GM23338 (cell line): ENCODE results near the gene SLC35B3. TPM values are rescaled to one million over a fixed set of nuclear protein-coding genes. Genes with fewer than 3 reads are reported as not detected.

Source experiments
- ATAC-seq: fragments of 200-7000 bp; cut with Tn5 transposase; 3 replicates; pipeline ENCODE4 v1.9.1; 2020
- DNase-seq: peaks from one replicate; pipeline ENCODE4 v3.0.0-alpha.2; 2015; ENCODE audit warnings: low spot score
- H2AFZ ChIP-seq: fragments of 200-600 bp; sonication (generic); 2 replicates; pipeline ENCODE4 v1.8.0; 2016; ENCODE audit warnings: antibody characterized with exemption, mild to moderate bottlenecking, moderate library complexity
- H3F3A ChIP-seq: fragments of 200-600 bp; sonication (generic); replicated peaks from 2 replicates; pipeline ENCODE4 v1.8.0; 2017; ENCODE audit warnings: antibody characterized with exemption, mixed run types, low read depth
- H3K27ac ChIP-seq: fragments of 200-600 bp; sonication (generic); 2 replicates; pipeline ENCODE4 v1.6.1; 2016; ENCODE audit warnings: low read depth
- H3K27me3 ChIP-seq: fragments of 200-600 bp; sonication (generic); 2 replicates; pipeline ENCODE4 v1.8.0; 2016; ENCODE audit warnings: mild to moderate bottlenecking, mixed run types, moderate library complexity; ENCODE audit not compliant: insufficient read depth
- H3K36me3 ChIP-seq: fragments of 200-600 bp; sonication (generic); 2 replicates; pipeline ENCODE4 v1.8.0; 2016; ENCODE audit warnings: mild to moderate bottlenecking; ENCODE audit not compliant: insufficient read depth
- H3K4me1 ChIP-seq: fragments of 200-600 bp; sonication (generic); 2 replicates; pipeline ENCODE4 v1.8.0; 2016; ENCODE audit warnings: mild to moderate bottlenecking, moderate library complexity; ENCODE audit not compliant: insufficient read depth
- H3K4me2 ChIP-seq: fragments of 200-600 bp; sonication (generic); 2 replicates; pipeline ENCODE4 v1.7.1; 2017; ENCODE audit warnings: mixed run types
- H3K4me3 ChIP-seq: fragments of 200-600 bp; sonication (generic); 2 replicates; pipeline ENCODE4 v1.6.1; 2016; ENCODE audit warnings: mixed run types
- H3K79me2 ChIP-seq: fragments of 200-600 bp; sonication (generic); replicated peaks from 2 replicates; pipeline ENCODE4 v1.8.0; 2017; ENCODE audit warnings: mild to moderate bottlenecking; ENCODE audit not compliant: insufficient read depth
- H3K9me2 ChIP-seq: fragments of 200-600 bp; sonication (generic); 2 replicates; pipeline ENCODE4 v1.8.0; 2017; ENCODE audit not compliant: insufficient read depth
- H4K20me1 ChIP-seq: fragments of 200-600 bp; sonication (generic); replicated peaks from 2 replicates; pipeline ENCODE4 v1.8.0; 2017; ENCODE audit warnings: mild to moderate bottlenecking; ENCODE audit not compliant: insufficient read depth
- H3K27ac Mint-ChIP-seq: 2 replicates; pipeline ENCODE4 v1.8.0; 2020; ENCODE audit warnings: inconsistent platforms, mild to moderate bottlenecking, moderate library complexity, mixed read lengths
- H3K27me3 Mint-ChIP-seq: 3 replicates; pipeline ENCODE4 v1.8.0; 2022; ENCODE audit warnings: low read depth, mild to moderate bottlenecking, moderate library complexity, mixed read lengths, inconsistent platforms; ENCODE audit not compliant: insufficient read depth, poor library complexity
- H3K36me3 Mint-ChIP-seq: 3 replicates; pipeline ENCODE4 v1.8.0; 2021; ENCODE audit warnings: low read depth, mild to moderate bottlenecking, inconsistent platforms, moderate library complexity, mixed read lengths
- H3K4me1 Mint-ChIP-seq: 3 replicates; pipeline ENCODE4 v1.8.0; 2020; ENCODE audit warnings: mild to moderate bottlenecking, inconsistent platforms, mixed read lengths
- H3K4me3 Mint-ChIP-seq: 3 replicates; pipeline ENCODE4 v1.8.0; 2021; ENCODE audit warnings: moderate library complexity, mild to moderate bottlenecking, inconsistent platforms, mixed read lengths
- H3K9me3 Mint-ChIP-seq: 3 replicates; pipeline ENCODE4 v1.8.0; 2020; ENCODE audit warnings: moderate library complexity, mild to moderate bottlenecking, inconsistent platforms, mixed read lengths
- CREB1 ChIP-seq: fragments of 250-450 bp; sonication (Bioruptor Pico); IDR thresholded peaks from 2 replicates; pipeline ENCODE4 v1.5.0; 2020; ENCODE audit warnings: low read depth, mild to moderate bottlenecking, moderate library complexity
- EZH2phosphoT487 ChIP-seq: fragments of 200-600 bp; sonication (generic); IDR thresholded peaks from one replicate; pipeline ENCODE4 v1.8.1; 2018; ENCODE audit warnings: antibody characterized with exemption; ENCODE audit not compliant: unreplicated experiment
- NANOG ChIP-seq: IDR thresholded peaks from 2 replicates; pipeline ENCODE4 v1.6.1; 2016; ENCODE audit warnings: antibody characterized with exemption, borderline replicate concordance
- POLR2AphosphoS5 ChIP-seq: IDR thresholded peaks from 2 replicates; pipeline ENCODE4 v1.6.1; 2016; ENCODE audit warnings: antibody characterized with exemption, low read depth
- STAT1 ChIP-seq: IDR thresholded peaks from one replicate; pipeline ENCODE4 v1.6.1; 2016; ENCODE audit warnings: antibody characterized with exemption; ENCODE audit not compliant: unreplicated experiment
- ZNF114 ChIP-seq: fragments of 250-450 bp; sonication (Bioruptor Pico); IDR thresholded peaks from 2 replicates; pipeline ENCODE4 v1.5.0; 2020; ENCODE audit warnings: mild to moderate bottlenecking, moderate library complexity
- ZNF331 ChIP-seq: fragments of 250-450 bp; sonication (Bioruptor Pico); IDR thresholded peaks from 2 replicates; pipeline ENCODE4 v1.5.0; 2020; ENCODE audit warnings: low read depth, mild to moderate bottlenecking, moderate library complexity
- polyA plus RNA-seq: library from polyadenylated mRNA; unstranded; fragments of >200 nt; fragmentation: Nextera tagmentation; extraction: Ambion mirVana; gene quantifications from 2 replicates; pipeline ENCODE4 v1.2.1, GENCODE V29; 2016
- total RNA-seq: library from RNA; depleted of rRNA; stranded (reverse); fragments of >200 nt; shearing (Covaris generic); gene quantifications from 2 replicates; pipeline ENCODE4 v1.2.3, GENCODE V29; 2014
- TF ChIP-seq, protein P1 (sequence below): IDR thresholded peaks from 2 replicates; pipeline ENCODE4 v1.6.1; 2016; ENCODE audit warnings: antibody characterized with exemption
- TF ChIP-seq, protein P2 (sequence below): IDR thresholded peaks from one replicate; pipeline ENCODE4 v1.6.1; 2018; ENCODE audit warnings: antibody characterized with exemption; ENCODE audit not compliant: unreplicated experiment
- TF ChIP-seq, protein P3 (sequence below): fragments of 250-450 bp; sonication (Bioruptor Pico); IDR thresholded peaks from 2 replicates; pipeline ENCODE4 v1.5.0; 2020; ENCODE audit warnings: mild to moderate bottlenecking, moderate library complexity

SLC35B3 gene
- total and polyA plus RNA-seq, 2 experiments from 2014 or later = 7.5 to 9.0 TPM

DNA sequence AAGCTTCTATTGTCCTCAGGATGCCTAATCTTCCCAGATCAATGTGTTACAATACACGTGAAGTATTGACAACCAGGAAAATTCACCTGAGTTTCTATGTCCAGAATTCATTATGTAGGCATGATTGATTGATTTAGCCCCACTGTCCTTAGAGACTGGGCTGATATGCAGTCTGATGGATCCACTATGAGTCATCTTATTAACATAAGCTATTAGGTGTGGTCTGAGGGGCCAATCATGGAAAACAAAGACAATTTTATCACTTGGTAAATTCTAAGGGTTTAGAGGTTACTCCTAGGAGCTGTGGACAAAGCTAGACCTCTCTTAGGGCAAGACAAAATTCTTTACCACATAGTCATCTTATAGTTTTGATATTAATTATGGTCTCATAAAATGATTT, 41.3 kb upstream of the SLC35B3 start:
- Histone ChIP-seq H3K27me3 (no peaks in the 10 kb centered on the region), H3K79me2 (no peaks in the 10 kb centered on the region), H2AFZ (no peak overlapping the region), H3K4me3 (no peak overlapping the region), H3K4me2 (no peak overlapping the region), H4K20me1 (no peaks in the 10 kb centered on the region), H3K36me3 (no peaks in the 10 kb centered on the region), H3F3A (no peaks in the 10 kb centered on the region), H3K4me1 (no peaks in the 10 kb centered on the region), H3K9me2 (no peaks in the 10 kb centered on the region), H3K27ac (no peak overlapping the region)
- no peak overlapping the region for H3K27ac Mint-ChIP-seq
- H3K4me1 Mint-ChIP-seq = no peaks in the 10 kb centered on the region
- H3K9me3 Mint-ChIP-seq = no peaks in the 10 kb centered on the region
- DNase-seq = no peak
- no peak for ATAC-seq
- no peak overlapping the region for H3K4me3 Mint-ChIP-seq
- no peaks in the 10 kb centered on the region for H3K36me3 Mint-ChIP-seq
- peaks cover 2% of the 10 kb centered on the region for H3K27me3 Mint-ChIP-seq
- TF ChIP-seq POLR2AphosphoS5 = no peak
- no peak for TF ChIP-seq ZNF331 (CRISPR knock-in tag)
- no peak for TF ChIP-seq STAT1
- no peak for TF ChIP-seq EZH2phosphoT487
- no peak for TF ChIP-seq ZNF114
- TF ChIP-seq, protein P1, sequence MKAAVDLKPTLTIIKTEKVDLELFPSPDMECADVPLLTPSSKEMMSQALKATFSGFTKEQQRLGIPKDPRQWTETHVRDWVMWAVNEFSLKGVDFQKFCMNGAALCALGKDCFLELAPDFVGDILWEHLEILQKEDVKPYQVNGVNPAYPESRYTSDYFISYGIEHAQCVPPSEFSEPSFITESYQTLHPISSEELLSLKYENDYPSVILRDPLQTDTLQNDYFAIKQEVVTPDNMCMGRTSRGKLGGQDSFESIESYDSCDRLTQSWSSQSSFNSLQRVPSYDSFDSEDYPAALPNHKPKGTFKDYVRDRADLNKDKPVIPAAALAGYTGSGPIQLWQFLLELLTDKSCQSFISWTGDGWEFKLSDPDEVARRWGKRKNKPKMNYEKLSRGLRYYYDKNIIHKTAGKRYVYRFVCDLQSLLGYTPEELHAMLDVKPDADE = no peak
- TF ChIP-seq, protein P2, sequence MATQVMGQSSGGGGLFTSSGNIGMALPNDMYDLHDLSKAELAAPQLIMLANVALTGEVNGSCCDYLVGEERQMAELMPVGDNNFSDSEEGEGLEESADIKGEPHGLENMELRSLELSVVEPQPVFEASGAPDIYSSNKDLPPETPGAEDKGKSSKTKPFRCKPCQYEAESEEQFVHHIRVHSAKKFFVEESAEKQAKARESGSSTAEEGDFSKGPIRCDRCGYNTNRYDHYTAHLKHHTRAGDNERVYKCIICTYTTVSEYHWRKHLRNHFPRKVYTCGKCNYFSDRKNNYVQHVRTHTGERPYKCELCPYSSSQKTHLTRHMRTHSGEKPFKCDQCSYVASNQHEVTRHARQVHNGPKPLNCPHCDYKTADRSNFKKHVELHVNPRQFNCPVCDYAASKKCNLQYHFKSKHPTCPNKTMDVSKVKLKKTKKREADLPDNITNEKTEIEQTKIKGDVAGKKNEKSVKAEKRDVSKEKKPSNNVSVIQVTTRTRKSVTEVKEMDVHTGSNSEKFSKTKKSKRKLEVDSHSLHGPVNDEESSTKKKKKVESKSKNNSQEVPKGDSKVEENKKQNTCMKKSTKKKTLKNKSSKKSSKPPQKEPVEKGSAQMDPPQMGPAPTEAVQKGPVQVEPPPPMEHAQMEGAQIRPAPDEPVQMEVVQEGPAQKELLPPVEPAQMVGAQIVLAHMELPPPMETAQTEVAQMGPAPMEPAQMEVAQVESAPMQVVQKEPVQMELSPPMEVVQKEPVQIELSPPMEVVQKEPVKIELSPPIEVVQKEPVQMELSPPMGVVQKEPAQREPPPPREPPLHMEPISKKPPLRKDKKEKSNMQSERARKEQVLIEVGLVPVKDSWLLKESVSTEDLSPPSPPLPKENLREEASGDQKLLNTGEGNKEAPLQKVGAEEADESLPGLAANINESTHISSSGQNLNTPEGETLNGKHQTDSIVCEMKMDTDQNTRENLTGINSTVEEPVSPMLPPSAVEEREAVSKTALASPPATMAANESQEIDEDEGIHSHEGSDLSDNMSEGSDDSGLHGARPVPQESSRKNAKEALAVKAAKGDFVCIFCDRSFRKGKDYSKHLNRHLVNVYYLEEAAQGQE = no peak
- TF ChIP-seq CREB1 (CRISPR knock-in tag) = no peak
- no peak for TF ChIP-seq NANOG

DNA sequence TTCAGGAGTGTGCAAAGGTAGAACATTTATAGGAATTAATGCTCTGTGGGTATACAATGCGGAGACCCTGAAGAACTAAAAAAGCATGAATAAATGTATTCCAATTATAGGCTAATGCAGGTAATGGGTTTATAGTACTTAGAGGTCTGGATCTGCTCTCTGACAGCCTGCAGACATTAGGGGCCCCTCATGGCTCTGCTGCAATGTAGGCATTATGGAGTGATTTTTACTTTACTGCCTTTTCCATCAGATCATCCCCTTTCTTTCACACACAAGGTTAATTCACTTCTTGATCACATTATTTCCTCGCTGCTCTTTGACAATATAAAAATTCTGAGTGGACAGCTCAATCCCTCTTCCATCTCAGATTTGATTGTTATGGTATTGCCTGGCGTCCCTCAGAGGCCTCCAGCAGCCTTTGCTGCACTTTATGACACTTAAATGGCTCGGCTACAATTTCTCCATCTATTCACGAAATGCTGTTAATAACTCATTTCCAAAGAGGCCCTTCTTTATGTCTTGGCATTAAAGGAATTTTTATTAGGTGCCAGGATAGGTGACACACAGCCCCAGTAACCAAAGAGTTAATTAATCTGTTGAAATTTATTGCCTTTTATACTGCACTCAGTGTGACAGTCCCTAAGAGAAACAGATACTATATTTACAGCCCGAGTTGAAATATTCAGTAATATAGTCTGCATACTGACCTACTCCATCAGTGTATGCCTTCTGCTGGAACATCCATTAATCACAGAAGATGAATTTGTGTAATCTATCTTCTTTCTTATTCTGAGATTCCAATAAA, 33.4 kb upstream of the SLC35B3 start:
- no peaks in the 10 kb centered on the region for H4K20me1 ChIP-seq
- H3K4me1 Mint-ChIP-seq = no peaks in the 10 kb centered on the region
- no peaks in the 10 kb centered on the region for H3K79me2 ChIP-seq
- H3K9me2 ChIP-seq = no peaks in the 10 kb centered on the region
- no peaks in the 10 kb centered on the region for H3K27me3 Mint-ChIP-seq
- H3K27ac ChIP-seq = no peak overlapping the region
- no peaks in the 10 kb centered on the region for H3K27me3 ChIP-seq
- H3K4me2 ChIP-seq = no peak overlapping the region
- no peak overlapping the region for H2AFZ ChIP-seq
- H3K4me3 Mint-ChIP-seq = no peak overlapping the region
- no peaks in the 10 kb centered on the region for H3K9me3 Mint-ChIP-seq
- H3K27ac Mint-ChIP-seq = no peak overlapping the region
- H3K4me1 ChIP-seq = no peaks in the 10 kb centered on the region
- ATAC-seq (no peak), DNase-seq (no peak)
- H3F3A ChIP-seq = no peaks in the 10 kb centered on the region
- no peaks in the 10 kb centered on the region for H3K36me3 ChIP-seq
- H3K36me3 Mint-ChIP-seq = no peaks in the 10 kb centered on the region
- H3K4me3 ChIP-seq = no peak overlapping the region
- TF ChIP-seq, protein P3, sequence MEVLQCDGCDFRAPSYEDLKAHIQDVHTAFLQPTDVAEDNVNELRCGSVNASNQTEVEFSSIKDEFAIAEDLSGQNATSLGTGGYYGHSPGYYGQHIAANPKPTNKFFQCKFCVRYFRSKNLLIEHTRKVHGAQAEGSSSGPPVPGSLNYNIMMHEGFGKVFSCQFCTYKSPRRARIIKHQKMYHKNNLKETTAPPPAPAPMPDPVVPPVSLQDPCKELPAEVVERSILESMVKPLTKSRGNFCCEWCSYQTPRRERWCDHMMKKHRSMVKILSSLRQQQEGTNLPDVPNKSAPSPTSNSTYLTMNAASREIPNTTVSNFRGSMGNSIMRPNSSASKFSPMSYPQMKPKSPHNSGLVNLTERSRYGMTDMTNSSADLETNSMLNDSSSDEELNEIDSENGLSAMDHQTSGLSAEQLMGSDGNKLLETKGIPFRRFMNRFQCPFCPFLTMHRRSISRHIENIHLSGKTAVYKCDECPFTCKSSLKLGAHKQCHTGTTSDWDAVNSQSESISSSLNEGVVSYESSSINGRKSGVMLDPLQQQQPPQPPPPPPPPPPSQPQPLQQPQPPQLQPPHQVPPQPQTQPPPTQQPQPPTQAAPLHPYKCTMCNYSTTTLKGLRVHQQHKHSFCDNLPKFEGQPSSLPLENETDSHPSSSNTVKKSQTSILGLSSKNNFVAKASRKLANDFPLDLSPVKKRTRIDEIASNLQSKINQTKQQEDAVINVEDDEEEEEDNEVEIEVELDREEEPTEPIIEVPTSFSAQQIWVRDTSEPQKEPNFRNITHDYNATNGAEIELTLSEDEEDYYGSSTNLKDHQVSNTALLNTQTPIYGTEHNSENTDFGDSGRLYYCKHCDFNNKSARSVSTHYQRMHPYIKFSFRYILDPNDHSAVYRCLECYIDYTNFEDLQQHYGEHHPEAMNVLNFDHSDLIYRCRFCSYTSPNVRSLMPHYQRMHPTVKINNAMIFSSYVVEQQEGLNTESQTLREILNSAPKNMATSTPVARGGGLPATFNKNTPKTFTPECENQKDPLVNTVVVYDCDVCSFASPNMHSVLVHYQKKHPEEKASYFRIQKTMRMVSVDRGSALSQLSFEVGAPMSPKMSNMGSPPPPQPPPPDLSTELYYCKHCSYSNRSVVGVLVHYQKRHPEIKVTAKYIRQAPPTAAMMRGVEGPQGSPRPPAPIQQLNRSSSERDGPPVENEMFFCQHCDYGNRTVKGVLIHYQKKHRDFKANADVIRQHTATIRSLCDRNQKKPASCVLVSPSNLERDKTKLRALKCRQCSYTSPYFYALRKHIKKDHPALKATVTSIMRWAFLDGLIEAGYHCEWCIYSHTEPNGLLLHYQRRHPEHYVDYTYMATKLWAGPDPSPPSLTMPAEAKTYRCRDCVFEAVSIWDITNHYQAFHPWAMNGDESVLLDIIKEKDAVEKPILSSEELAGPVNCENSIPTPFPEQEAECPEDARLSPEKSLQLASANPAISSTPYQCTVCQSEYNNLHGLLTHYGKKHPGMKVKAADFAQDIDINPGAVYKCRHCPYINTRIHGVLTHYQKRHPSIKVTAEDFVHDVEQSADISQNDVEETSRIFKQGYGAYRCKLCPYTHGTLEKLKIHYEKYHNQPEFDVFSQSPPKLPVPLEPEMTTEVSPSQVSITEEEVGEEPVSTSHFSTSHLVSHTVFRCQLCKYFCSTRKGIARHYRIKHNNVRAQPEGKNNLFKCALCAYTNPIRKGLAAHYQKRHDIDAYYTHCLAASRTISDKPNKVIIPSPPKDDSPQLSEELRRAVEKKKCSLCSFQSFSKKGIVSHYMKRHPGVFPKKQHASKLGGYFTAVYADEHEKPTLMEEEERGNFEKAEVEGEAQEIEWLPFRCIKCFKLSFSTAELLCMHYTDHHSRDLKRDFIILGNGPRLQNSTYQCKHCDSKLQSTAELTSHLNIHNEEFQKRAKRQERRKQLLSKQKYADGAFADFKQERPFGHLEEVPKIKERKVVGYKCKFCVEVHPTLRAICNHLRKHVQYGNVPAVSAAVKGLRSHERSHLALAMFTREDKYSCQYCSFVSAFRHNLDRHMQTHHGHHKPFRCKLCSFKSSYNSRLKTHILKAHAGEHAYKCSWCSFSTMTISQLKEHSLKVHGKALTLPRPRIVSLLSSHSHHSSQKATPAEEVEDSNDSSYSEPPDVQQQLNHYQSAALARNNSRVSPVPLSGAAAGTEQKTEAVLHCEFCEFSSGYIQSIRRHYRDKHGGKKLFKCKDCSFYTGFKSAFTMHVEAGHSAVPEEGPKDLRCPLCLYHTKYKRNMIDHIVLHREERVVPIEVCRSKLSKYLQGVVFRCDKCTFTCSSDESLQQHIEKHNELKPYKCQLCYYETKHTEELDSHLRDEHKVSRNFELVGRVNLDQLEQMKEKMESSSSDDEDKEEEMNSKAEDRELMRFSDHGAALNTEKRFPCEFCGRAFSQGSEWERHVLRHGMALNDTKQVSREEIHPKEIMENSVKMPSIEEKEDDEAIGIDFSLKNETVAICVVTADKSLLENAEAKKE (CRISPR knock-in tag) = no peak
- TF ChIP-seq, protein P1 = no peak
